GM21447 (cell line): ENCODE measurements around the gene SYNDIG1.

Experiments used
- ATAC-seq: cut with Tn5 transposase; IDR thresholded peaks from one replicate; pipeline ENCODE4 v1.9.1; 2021; ENCODE audit not compliant: unreplicated experiment

Gene SYNDIG1

DNA sequence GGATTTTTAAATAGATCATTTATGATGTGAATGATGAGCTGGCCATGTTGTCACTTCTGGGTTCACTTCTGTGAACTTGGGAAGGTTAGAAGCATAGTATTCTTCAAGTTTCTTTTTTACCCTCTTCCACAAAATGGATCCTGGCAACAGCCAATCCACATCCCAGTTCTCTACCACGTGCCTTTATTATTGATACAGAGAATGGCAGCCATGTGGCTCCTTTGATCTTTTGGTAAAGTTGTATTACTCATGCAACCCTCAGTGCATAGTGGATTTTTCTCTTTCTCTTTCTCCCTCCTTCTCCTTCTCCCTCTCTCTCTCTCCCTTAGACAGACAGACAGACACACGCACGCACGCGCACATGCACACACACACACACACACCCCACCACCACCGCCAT is 50.0 kb downstream of the SYNDIG1 start:
- ATAC-seq: no peak

DNA sequence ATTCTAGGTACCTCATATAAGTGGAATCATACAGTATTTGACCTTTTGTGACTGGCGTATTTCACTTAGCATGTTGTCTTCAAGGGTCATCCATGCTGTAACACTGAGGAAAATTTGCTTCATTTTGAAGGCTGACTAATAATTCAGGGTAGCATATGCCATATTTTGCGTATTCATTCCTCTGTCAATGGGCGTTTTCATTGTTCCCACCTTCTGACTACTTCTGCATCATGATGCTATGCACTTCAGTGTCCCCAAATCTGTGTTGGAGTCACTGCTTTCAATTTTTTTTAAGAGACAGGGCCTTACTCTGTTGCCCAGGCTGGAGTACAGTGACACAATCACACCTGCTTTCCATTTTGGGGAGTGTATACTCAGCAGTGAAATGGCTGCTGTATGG is 51.6 kb downstream of the SYNDIG1 start:
- ATAC-seq: no peak

GRCh38 chr20:24522452-24523330 is 53.3 kb downstream of the SYNDIG1 start:
- ATAC-seq: no peak

DNA sequence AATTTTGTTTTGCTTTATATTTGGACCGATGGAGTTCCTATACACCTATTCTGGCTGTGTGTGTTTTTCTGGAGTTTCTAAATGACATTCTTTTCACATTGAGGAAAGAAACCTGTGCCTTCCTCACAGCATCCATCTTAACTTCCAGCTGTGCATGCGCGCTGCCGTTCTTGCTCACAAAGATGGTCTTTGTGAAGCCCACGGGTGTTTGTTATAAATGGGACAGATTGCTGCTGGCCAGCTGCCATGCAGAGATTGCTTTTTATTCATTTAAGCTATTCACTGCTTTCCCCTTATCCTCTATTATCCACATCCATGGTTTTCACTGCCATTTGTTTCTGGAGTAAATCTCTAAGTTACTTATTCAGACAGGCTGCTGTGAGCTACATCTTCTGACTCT is 54.2 kb downstream of the SYNDIG1 start:
- no peak for ATAC-seq

DNA sequence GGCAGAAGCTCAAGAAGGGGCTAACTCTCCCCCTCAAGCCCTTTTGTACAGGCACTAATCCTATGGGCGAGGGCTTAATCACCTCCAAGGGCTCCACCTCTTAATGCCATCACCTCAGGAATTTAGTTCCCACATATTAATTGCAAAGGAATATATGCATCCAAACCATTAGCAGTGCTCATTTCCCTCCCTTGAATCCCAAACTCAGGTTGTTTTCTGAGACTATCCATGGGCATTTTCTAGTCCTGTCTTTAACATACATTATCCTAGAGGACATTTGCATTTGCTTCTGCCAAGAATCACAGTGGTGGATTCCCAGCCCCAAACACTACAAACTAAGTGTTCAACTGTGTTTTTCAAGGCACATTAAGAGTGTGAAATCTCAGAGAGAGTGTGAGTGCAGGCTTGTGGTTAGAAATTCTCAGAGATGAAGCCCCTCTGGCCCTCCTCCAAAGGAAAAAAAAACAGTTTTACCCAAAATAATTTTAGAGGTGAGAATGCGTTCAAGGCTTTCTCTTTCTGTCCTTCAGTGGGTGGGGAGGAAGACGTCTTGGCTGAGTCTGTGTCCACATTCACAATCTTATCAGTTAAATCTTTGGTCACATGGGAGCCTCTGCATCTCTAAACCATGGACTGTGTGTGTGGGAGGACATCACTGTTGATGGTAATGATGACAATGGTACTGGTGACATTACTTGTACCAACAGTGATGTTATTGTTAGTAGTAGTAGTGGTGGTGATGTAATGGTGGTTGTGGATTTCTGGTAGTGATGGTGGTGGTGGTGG is 59.3 kb downstream of the SYNDIG1 start:
- no peak for ATAC-seq

- no peak for ATAC-seq
Observed at GRCh38 chr20:24529369-24529719, 59.9 kb downstream of the SYNDIG1 start.

- no peak for ATAC-seq
Observed at GRCh38 chr20:24530131-24530680, 60.8 kb downstream of the SYNDIG1 start.

DNA sequence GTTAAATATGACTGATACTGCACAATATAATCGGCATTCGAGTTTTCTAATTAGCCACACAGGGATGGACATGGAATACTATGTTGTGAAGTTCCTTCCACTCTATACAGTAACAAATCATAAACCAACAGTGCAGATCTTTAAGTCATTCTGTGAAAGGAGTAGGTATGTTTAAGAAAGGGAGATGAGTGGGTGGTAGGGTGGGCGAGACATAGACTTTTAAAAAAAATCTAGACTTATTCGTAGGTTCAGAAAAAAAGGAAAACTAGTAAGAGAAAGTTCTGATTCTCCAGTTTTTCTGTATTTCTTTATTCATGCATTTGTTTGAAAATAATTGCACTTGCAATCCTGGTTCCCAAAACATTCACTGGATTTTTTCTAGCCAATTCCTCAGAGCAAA is 61.8 kb downstream of the SYNDIG1 start:
- no peak for ATAC-seq

DNA sequence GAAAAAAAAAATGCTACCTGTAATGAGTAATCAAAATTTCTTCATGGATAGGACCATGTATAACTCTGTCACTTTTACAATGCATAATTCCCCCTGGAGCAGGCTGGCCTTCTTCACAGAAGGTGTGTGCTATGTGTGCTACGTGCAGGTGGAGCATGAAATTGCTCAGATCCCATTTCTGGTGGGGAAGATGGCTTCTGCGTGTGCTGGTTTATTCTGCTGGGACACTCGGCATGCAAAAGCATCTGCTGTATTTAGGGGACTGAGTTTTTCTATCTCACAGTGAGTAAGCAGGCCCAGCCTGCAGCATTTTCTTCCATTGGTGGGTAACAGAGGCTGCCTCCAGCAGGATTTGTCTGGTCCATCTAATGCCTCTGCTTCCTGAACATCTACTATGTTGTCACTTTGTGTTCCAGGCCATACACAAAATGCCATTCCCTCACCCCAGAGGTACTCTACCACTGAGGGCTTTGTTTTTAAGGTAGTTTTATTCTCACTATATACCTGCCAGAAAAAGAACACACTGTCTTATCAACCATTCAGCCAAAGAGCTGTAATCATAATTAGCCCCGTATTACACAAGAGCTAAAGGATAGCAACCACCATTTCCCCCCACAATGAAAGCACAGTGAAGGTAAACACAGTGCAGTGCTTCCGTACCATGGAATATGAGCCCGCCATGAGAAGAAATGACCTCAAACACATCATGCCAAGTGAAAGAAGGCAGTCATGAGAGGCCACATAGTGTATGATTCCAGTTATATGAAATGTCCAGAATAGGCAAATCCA is 62.4 kb downstream of the SYNDIG1 start:
- no peak for ATAC-seq

GRCh38 chr20:24533449-24533848 is 64.0 kb downstream of the SYNDIG1 start:
- ATAC-seq: no peak

GRCh38 chr20:24534282-24534681 is 64.9 kb downstream of the SYNDIG1 start:
- no peak for ATAC-seq

GRCh38 chr20:24535941-24536730 is 66.7 kb downstream of the SYNDIG1 start:
- no peak for ATAC-seq

DNA sequence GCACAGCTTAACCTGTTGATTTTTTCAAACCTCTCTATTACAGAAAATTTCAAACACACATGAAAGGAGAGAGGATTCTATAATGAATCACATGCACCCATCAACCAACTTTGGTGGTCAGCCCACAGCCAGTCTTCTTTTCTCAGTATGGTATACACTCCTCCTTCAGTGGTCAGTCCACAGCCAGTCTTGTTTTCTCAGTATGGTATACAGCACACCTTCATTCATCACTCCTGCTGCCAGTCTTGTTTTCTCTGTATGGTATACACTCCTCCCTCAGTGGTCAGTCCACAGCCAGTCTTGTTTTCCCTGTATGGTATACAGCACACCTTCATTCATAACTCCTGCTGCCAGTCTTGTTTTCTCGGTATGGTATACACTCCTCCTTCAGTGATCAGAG is 67.8 kb downstream of the SYNDIG1 start:
- ATAC-seq: no peak

DNA sequence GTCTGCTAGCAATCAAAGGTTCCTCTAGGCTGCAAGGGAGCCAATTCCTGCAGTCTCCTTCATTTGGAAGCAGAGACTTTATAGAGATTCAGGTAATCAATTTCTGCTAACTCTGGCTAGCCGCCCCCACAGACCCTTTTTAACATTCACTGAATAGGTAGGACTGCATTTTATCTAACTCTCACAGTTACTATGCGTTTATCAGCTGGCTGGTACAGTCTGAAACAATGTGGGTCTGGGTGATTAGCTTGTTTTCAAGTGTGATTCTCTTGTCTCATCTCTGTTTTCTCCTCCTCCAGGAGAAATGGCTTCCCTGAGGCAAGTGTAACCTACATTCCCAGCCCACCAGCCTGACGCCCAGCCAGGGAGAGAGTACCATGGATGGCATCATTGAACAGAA is 73.3 kb downstream of the SYNDIG1 start:
- ATAC-seq: no peak

- no peak for ATAC-seq
Observed at GRCh38 chr20:24543168-24543567, 73.7 kb downstream of the SYNDIG1 start.

- ATAC-seq: no peak
Observed at GRCh38 chr20:24543741-24544140, 74.3 kb downstream of the SYNDIG1 start.

DNA sequence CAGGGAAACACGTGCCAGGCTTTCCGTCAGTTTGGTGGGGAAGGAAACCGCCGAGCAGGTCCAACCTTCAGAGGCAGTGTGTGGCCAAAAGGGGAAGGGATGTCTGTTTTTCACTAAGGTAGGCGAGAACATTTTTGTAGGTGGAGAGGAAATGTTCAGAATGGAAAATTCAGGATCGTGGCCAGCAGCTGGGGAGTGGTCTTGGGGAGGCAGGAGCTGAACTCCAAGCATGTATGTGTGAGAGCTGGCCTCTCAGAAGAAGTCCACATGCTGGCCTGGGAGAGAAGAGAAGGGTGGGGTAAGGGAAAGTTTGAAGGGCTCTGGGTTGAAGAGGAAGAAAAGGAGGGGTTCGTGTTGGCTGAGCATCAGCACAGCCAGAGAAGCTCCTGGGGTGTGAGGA is 74.9 kb downstream of the SYNDIG1 start:
- ATAC-seq: no peak

- no peak for ATAC-seq
Observed at GRCh38 chr20:24545168-24545567, 75.7 kb downstream of the SYNDIG1 start.

DNA sequence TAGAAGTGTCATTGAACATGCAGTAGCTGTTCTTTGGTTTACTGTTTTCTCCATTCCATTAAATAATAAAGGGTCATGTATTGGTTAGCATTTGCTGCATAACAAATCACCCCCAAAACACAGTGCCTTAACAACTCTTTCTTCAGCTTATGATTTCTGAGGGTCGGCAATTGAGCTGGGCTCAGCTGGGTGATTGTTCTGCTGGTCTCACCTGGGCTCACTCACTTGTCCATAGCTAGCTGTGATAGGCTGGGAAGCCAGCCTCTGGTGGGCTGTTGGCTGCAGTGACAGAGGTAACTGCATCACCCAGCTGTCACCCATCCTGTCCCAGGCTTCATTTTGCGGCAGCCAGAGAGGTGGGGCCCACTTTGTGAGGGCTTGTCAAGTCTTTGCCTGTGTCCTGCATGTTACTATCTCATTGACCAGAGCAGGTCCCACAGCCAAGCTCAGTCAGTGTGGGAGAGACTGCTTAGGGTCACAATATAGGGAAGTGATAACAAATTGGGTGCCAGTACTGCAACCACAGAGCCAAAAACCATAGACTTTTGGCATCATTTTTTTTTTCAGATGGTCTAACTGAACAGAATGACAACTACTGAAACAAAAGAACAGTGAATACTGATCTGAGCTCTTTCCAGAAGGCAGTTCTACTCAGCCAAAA is 76.9 kb downstream of the SYNDIG1 start:
- ATAC-seq: no peak

DNA sequence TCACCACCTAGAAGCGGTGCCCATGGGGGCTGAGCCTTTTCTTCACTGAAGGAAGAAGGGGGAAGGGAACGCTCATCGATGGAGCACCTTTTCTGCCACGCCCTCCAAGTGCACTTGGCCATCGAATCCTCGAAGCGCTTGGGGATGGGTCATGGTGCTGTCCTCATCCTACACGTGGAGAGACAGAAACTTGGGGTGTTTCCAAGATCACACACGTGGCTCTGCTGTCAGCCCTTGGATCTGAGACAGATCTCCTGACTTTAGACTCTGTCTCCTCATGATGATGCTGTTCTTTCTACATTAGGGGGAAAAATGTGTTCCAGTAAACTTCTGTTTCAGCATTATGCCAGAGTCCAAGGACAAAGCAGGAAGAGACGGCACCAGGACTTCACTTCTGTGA is 78.5 kb downstream of the SYNDIG1 start:
- no peak for ATAC-seq
